Large intestine (tissue), 3 donors: ENCODE results near the gene MTA2. TPM values are rescaled to one million over a fixed set of nuclear protein-coding genes. Genes with fewer than 3 reads are reported as not detected.
"Not testable (repeated sequence)": the region's sequence is repeated elsewhere in the genome, so short reads cannot be mapped to it uniquely, and the experiment has no call there.

ENCODE experiments used
- DNase-seq, 2 donors: peaks; one replicate each; pipeline versions ENCODE4 v3.0.0 to v3.0.0-alpha.2; 2013
- H3K27ac ChIP-seq: one replicate; pipeline ENCODE4 v1.5.1; 2013; ENCODE audit warnings: low read length
- H3K27me3 ChIP-seq: 2 replicates; pipeline ENCODE4 v1.6.1; 2013; ENCODE audit warnings: low read length; ENCODE audit not compliant: control insufficient read depth, insufficient read depth
- H3K36me3 ChIP-seq: 2 replicates; pipeline ENCODE4 v1.6.1; 2013; ENCODE audit warnings: low read length; ENCODE audit not compliant: control insufficient read depth, insufficient read depth
- H3K4me1 ChIP-seq: one replicate; pipeline ENCODE4 v1.6.1; 2013; ENCODE audit warnings: low read length; ENCODE audit not compliant: control insufficient read depth, insufficient read depth
- H3K4me3 ChIP-seq: one replicate; pipeline ENCODE4 v1.5.1; 2013; ENCODE audit warnings: low read length
- H3K9me3 ChIP-seq: one replicate; pipeline ENCODE4 v1.6.1; 2013; ENCODE audit warnings: mild to moderate bottlenecking, low read depth, low read length, moderate library complexity; ENCODE audit not compliant: control insufficient read depth
- WGBS: methylation state at CpG from one replicate; pipeline ENCODE4 v1.1.5; 2013; ENCODE audit warnings: low lambda C conversion rate; ENCODE audit not compliant: insufficient coverage; 5-methylcytosine and 5-hydroxymethylcytosine counted together
- polyA plus RNA-seq: library from polyadenylated mRNA; unstranded; fragments of 120-200 nt; gene quantifications from one replicate; pipeline ENCODE4 v1.2.1, GENCODE V29; 2013

The MTA2 gene
- polyA plus RNA-seq, 1 donor = 51.6 TPM

DNA sequence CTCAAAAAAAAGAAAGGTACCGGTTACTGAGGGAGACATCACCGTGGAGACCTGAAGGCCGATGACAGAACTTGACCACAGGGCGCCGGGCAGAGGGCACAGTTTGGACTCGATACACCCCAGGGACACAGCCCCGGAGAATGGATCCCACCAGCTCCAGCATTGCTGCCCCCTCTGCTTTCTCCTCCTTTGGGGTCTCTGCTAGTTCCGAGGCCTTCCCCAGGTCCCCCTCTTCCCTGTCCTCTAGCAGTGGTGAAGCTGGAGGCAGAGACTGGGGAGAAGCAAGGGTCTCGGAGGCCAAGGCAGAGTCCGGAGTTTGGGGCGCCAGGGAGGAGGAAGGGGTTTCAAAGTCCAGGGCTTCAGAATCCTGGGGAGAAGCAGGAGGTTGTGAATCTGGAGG lies 23.1 kb downstream of the MTA2 start:
- no peaks in the 10 kb centered on the region for H3K27me3 ChIP-seq
- no peak for DNase-seq
- no peak overlapping the region for H3K27ac ChIP-seq
- peaks cover 11% of the 10 kb centered on the region for H3K4me1 ChIP-seq
- H3K36me3 ChIP-seq = peaks cover 49% of the 10 kb centered on the region
- no peak overlapping the region for H3K4me3 ChIP-seq
- WGBS = no CpG with 5 or more reads among the region's 11 CpGs
- no peaks in the 10 kb centered on the region for H3K9me3 ChIP-seq

DNA sequence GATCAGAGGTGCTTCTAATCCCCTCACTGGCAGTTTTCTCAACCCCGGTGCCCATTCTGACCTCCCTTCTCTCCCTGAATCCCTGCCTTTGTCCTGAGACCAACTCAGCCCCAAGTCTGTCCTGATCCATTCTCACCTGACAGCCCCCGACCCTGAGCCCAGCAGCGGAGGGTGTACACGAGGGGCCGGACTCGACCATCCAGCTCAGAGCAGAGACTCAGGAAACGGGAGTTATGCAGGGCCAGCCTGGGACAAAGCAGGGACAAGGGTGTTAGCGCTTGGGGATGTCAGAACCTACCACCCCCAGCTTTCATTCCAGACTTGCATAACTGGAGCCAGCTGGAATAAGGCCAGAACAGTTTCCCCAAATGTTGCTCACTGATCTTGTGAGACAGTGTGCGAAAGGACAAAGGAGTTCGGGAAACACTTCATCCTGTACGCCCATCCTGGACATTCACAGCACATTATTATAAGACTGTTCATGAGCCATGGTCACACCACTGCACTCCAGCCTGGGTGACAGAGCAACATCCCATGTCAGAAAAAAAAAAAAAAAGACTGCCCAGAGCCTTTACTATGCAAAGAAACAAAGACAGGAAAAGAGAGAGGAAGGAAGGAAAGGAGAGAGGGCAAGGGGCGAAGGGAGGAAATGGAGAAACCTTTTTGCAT lies 24.5 kb downstream of the MTA2 start:
- Histone ChIP-seq H3K27me3 (no peaks in the 10 kb centered on the region), H3K4me1 (peaks cover 16% of the 10 kb centered on the region), H3K27ac (peak overlapping the region; percentile 13), H3K9me3 (no peaks in the 10 kb centered on the region), H3K4me3 (no peak overlapping the region), H3K36me3 (peaks cover 51% of the 10 kb centered on the region)
- WGBS = 100% methylated on average over 1 of the region's 12 CpGs
- DNase-seq = no peak

DNA sequence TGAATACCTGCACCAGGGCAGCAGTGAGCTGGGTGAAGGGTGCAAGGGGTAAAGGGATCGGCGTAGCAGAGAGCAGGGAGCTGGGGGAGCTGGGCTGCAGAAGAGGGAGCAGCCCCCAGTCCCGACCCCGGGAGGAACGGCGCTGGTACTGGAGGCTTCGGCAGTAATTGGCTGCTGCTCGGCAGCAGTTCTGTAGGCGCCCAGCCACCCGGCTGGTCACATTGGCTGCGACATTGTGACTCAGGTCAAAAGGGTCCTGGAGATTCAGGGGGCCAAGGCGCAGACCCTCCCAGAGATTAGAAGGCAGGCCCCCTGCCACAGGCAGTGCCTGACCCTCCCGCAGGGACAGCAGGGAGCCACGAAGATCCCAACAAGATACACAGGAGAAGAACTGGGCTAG lies 25.8 kb downstream of the MTA2 start:
- Histone ChIP-seq H3K9me3 (no peaks in the 10 kb centered on the region), H3K27ac (no peak overlapping the region), H3K27me3 (no peaks in the 10 kb centered on the region), H3K4me3 (no peak overlapping the region), H3K36me3 (peaks cover 54% of the 10 kb centered on the region), H3K4me1 (peaks cover 19% of the 10 kb centered on the region)
- no CpG with 5 or more reads among the region's 14 CpGs for WGBS
- no peak for DNase-seq

DNA sequence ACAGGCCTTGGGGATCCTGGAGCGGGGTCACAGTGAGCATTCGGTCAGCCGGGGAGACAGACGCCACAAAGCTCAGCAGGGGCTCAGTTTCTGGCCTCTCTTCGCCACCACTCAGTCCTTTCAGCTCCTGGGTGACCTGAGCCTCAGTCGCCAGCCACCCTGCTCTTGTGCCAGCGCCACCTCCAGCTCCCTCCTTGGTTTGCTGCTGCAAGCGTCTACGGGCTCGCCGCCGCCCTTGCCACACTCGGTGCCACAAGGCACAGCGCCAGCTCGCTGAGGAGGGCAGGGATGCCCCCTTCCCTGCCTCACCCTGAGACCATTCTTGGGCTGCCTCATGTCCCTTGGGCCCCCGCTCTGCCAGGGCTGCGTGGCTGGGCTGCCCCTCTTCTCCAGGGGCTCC lies 26.5 kb downstream of the MTA2 start:
- no peak for DNase-seq
- no peaks in the 10 kb centered on the region for H3K27me3 ChIP-seq
- peaks cover 19% of the 10 kb centered on the region for H3K4me1 ChIP-seq
- peak overlapping the region; percentile 89 for H3K27ac ChIP-seq
- WGBS = no CpG with 5 or more reads among the region's 17 CpGs
- peak overlapping the region; percentile 85 for H3K4me3 ChIP-seq
- H3K36me3 ChIP-seq = peaks cover 58% of the 10 kb centered on the region
- H3K9me3 ChIP-seq = no peaks in the 10 kb centered on the region

DNA sequence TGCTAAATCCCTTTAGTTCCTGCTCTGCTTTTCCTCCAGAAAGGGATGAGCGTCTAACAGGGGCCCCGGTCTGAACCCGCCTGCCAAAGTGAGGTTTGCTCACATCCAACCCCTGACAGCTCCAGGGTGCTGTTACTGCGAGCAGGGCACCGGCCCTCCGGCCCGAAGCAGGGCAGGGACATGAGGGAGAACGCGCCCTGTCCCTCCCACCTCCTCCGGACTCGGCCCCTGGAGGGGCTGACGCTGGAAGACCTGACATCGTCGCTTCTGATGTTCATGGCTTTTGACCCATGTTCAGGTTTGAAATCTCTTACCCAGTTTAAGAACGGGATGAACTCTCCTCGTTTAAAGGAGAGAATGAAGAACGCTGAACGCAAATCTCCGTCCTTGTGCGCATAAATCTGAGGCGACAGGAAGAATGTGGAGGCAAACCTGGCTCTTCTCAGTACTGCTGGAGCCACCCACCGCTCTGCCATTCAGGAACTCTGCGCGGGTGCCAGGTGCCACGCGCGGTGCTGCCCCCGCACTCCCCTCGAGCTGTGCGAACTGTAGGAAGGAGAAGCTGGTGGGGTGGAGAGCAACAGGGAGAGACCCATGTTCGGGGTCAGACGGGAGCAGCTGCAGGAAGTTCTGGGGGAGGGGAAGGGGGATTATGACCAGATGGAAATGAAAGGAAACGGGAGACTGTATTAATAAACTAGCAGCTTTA lies 27.1 kb downstream of the MTA2 start:
- H3K4me1 ChIP-seq = peaks cover 19% of the 10 kb centered on the region
- peak overlapping the region; percentile 89 for H3K27ac ChIP-seq
- DNase-seq = peak in 1 of 2 donors; percentile 63
- peaks cover 61% of the 10 kb centered on the region for H3K36me3 ChIP-seq
- no peaks in the 10 kb centered on the region for H3K9me3 ChIP-seq
- no CpG with 5 or more reads among the region's 33 CpGs for WGBS
- no peaks in the 10 kb centered on the region for H3K27me3 ChIP-seq
- H3K4me3 ChIP-seq = peak overlapping the region; percentile 85

DNA sequence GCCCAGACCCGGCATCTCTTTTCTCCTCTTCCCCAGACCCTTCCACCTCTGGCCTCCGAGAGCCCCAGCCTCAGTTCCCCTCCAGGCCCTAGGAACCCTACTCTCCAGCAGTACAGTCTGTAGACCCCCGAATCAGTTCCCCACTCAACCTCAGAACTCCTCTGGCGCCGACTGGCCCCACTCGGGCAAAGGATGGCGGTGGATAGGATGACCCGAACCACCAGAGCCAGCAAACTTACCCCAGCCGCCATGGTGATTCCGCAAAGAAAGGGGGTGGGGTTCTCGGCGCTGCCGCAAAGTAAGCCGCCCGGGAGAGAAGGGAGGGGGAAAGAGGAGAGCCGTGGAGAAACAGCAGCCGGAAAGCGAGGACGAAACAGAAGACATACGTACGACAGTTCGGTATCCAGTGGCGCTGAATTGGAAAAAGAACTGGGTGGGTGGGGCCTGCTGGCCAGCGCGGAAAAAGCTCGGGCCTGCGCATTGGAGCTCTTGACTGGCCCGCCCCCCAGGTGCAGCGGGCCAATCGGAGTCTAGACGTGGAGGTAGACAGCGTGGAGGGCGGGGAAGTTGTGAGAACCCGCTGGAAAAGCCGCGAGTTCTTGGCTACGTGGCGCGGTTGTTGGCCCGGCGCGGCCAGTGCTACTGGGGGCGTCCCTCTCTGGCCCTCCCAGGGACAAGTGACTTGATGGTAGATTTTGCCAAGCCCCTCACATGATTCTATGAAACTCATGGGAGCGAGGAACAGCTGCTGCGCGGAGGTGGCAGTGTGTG lies 27.9 kb downstream of the MTA2 start, which contains the start of gene EEF1G:
EEF1G (minus strand) TSS at position 300 of the 771 bp plus-strand sequence; CDS start at position 251, 49 bp downstream.
- peaks cover 19% of the 10 kb centered on the region for H3K4me1 ChIP-seq
- peak; percentile 100 for DNase-seq
- H3K4me3 ChIP-seq = peak within 1 kb of the TSS; percentile 85
- peak within 1 kb of the TSS; percentile 89 for H3K27ac ChIP-seq
- WGBS = no CpG with 5 or more reads among the region's 46 CpGs
- H3K36me3 ChIP-seq = peaks cover 65% of the 10 kb centered on the region
- H3K27me3 ChIP-seq = no peaks in the 10 kb centered on the region
- H3K9me3 ChIP-seq = no peaks in the 10 kb centered on the region

DNA sequence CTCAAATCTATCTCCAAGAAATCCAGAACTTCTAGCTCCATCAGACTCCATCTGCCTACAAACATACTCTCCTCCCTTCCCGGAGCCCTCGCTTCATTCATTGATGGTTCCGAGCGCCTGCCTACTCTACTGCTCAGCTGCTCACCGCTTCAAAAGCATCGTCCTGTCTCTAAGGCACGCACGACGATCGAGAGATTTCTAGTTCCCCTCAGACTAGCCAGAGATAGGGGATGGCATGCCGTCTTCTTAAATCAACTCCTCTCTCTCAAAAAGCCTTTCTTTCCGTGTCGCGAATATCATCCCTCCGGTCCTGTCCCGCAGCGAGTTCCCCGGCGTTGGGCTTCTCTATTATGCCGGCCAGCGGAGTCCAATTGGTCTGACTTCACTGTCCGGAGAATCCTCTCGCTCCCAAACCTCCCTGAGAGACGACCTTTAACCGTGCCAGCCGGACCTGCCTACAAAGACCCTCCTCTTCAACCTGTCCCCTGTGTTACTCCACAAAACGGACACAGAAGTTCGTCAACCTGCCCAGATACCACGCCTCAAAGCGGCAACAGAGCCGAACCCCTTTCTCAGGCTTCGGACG lies 28.6 kb downstream of the MTA2 start:
- Histone ChIP-seq H3K36me3 (peaks cover 65% of the 10 kb centered on the region), H3K27ac (peak overlapping the region; percentile 78), H3K27me3 (no peaks in the 10 kb centered on the region), H3K9me3 (no peaks in the 10 kb centered on the region), H3K4me3 (peak overlapping the region; percentile 85), H3K4me1 (peaks cover 19% of the 10 kb centered on the region)
- peak in 1 of 2 donors; percentile 44 for DNase-seq
- WGBS = no CpG with 5 or more reads among the region's 33 CpGs

DNA sequence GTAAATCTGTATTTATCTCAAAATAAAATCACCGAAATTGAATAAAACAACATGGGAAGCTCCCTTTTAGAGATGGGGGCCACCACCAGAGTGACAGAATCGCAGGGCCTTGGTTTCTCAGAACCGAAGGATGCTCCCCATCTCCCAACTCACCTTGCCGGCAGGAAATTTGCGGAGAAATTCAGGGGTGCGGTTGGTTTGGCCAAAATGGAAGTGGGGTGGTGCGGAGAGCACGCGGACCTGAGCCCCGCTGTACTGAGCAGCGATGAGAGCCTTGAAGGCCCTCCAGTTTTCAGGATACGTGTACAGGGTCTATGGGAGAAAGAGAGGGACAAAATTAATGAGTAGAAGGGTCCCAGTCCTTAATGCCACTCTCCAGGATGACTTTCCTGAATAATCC lies 29.2 kb downstream of the MTA2 start:
- Histone ChIP-seq H3K36me3 (peaks cover 68% of the 10 kb centered on the region), H3K9me3 (no peaks in the 10 kb centered on the region), H3K27me3 (no peaks in the 10 kb centered on the region), H3K4me1 (peaks cover 19% of the 10 kb centered on the region), H3K4me3 (peak overlapping the region; percentile 85), H3K27ac (no peak overlapping the region)
- WGBS = no CpG with 5 or more reads among the region's 12 CpGs
- no peak for DNase-seq

DNA sequence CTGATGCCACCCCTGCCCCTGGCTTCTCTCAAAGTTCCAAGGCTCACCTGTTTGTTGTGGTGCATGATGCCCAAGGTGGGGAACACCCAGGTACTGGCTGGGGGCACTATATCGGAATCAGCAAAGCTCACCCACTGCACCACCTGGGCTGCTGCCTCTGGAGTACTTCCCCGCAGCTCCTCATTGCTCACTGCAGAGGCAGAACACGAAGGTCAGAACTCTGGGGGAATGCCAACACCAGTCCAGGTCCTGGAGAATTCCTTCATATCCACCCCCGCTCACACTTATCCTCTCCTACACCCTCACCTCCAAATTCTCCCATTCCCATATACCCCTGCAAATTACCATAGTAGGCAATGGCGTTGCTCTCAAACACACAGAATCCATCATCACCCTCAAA lies 30.2 kb downstream of the MTA2 start:
- not testable (repeated sequence) for H3K27me3 ChIP-seq, DNase-seq, H3K4me3 ChIP-seq, H3K9me3 ChIP-seq, H3K27ac ChIP-seq
- Histone ChIP-seq H3K36me3 (peaks cover 68% of the 10 kb centered on the region), H3K4me1 (peaks cover 19% of the 10 kb centered on the region)
- WGBS = no CpG with 5 or more reads among the region's 5 CpGs

DNA sequence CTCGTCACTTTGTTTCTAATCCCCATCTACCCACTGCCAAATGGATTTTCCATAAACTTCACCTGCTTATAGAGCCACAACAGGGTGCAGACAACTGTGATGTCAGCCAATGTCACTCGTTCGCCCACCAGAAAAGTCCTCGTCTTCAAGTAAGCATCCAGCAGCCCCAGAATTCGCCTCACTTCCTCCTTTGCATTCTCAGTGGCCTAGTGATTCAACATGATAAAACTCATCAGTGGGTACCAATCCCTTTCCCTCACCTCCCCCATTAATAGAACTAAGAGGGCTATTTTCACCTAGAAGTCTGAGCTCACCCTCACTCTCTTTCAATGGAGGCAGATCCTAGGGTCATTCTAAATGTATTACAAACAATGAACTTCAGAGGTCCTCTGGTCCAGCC lies 30.8 kb downstream of the MTA2 start:
- H3K27me3 ChIP-seq, H3K9me3 ChIP-seq, H3K27ac ChIP-seq, H3K4me3 ChIP-seq, DNase-seq: not testable (repeated sequence)
- WGBS = no CpG with 5 or more reads among the region's 5 CpGs
- Histone ChIP-seq H3K4me1 (peaks cover 20% of the 10 kb centered on the region), H3K36me3 (peaks cover 68% of the 10 kb centered on the region)
